Measurements from ENCODE around the gene TMC4. TPM values are rescaled to one million over a fixed set of nuclear protein-coding genes. Genes with fewer than 3 reads are reported as not detected.
"Not testable (repeated sequence)": the region's sequence is repeated elsewhere in the genome, so short reads cannot be mapped to it uniquely, and the experiment has no call there.

Gene TMC4
- total and polyA plus RNA-seq, 2 experiments from 2014 or later, result 2.3 to 7.8 TPM

- H3K79me2 ChIP-seq (replicated peaks; ENCODE audit: insufficient read depth); H3K27ac Mint-ChIP-seq; H3K4me1 ChIP-seq (ENCODE audit: insufficient read depth); H4K20me1 ChIP-seq (replicated peaks; ENCODE audit: insufficient read depth); H3K9me2 ChIP-seq (ENCODE audit: insufficient read depth); H3K9me3 Mint-ChIP-seq; H2AFZ ChIP-seq; H3K4me3 ChIP-seq; H3K36me3 ChIP-seq (ENCODE audit: insufficient read depth); H3K27me3 ChIP-seq (ENCODE audit: insufficient read depth); H3K27ac ChIP-seq (ENCODE audit: low read depth); ATAC-seq; DNase-seq (ENCODE audit: low spot score); H3K4me2 ChIP-seq: not testable (repeated sequence)
- Mint-ChIP-seq H3K4me1 (peaks cover 12% of the 10 kb centered on the region), H3K4me3 (peak overlapping the region; percentile 47; the same call in 2 of the 3 replicates), H3K27me3 (ENCODE audit: insufficient read depth, low read depth, poor library complexity) (peaks cover 24% of the 10 kb centered on the region), H3K36me3 (ENCODE audit: low read depth) (peaks cover 10% of the 10 kb centered on the region)
- H3F3A ChIP-seq (replicated peaks; ENCODE audit: low read depth), result peaks cover 13% of the 10 kb centered on the region
These were observed 1.1 kb downstream of the TMC4 start for GRCh38 chr19:54171736-54172431.

- no peak overlapping the region for H3K27ac ChIP-seq (ENCODE audit: low read depth)
- H3K9me2 ChIP-seq (ENCODE audit: insufficient read depth), result no peaks in the 10 kb centered on the region
- H3K27me3 ChIP-seq (ENCODE audit: insufficient read depth), result no peaks in the 10 kb centered on the region
- no peaks in the 10 kb centered on the region for H3K79me2 ChIP-seq (replicated peaks; ENCODE audit: insufficient read depth)
- H4K20me1 ChIP-seq (replicated peaks; ENCODE audit: insufficient read depth), result no peaks in the 10 kb centered on the region
- H3F3A ChIP-seq (replicated peaks; ENCODE audit: low read depth), result peaks cover 18% of the 10 kb centered on the region
- H3K4me3 ChIP-seq, result no peak overlapping the region
- DNase-seq (ENCODE audit: low spot score) (peak; percentile 18), ATAC-seq (no peak)
- no peaks in the 10 kb centered on the region for H3K36me3 ChIP-seq (ENCODE audit: insufficient read depth)
- Mint-ChIP-seq H3K36me3 (ENCODE audit: low read depth) (peaks cover under 1% of the 10 kb centered on the region; the same call in 1 of the 3 replicates), H3K27ac (no peak overlapping the region), H3K4me3 (no peak overlapping the region), H3K27me3 (ENCODE audit: insufficient read depth, low read depth, poor library complexity) (peaks cover 28% of the 10 kb centered on the region), H3K9me3 (no peaks in the 10 kb centered on the region; the same call in 1 of the 3 replicates), H3K4me1 (peaks cover 18% of the 10 kb centered on the region)
- no peak overlapping the region for H2AFZ ChIP-seq
- TF ChIP-seq REST (IDR thresholded peaks at IDR 0.05; ENCODE audit: unreplicated experiment) (no peak), ETS1 (IDR thresholded peaks at IDR 0.05) (no peak), NANOG (IDR thresholded peaks at IDR 0.05; ENCODE audit: borderline replicate concordance) (no peak)
- peaks cover 2% of the 10 kb centered on the region; the same call in 1 of the 2 replicates for H3K4me1 ChIP-seq (ENCODE audit: insufficient read depth)
- no peak overlapping the region for H3K4me2 ChIP-seq
These were observed 3.7 kb downstream of the TMC4 start for GRCh38 chr19:54169149-54169740.
